PFSK-1 (cell line): ENCODE data around the gene IPCEF1.

ENCODE experiments used
- FOXP2 ChIP-seq: optimal IDR thresholded peaks from 2 replicates; pipeline ENCODE3; 2011; ENCODE audit warnings: borderline replicate concordance, control low read depth, inconsistent platforms; ENCODE audit not compliant: insufficient read depth; ENCODE audit errors: extremely low read length, extremely low read depth
- POLR2AphosphoS5 ChIP-seq: IDR thresholded peaks from 2 replicates; pipeline ENCODE4 v1.6.1; 2012; ENCODE audit warnings: low read depth, mild to moderate bottlenecking, control low read depth, low read length, moderate library complexity
- REST ChIP-seq, 2 experiments: IDR thresholded peaks; 2 replicates each; pipeline versions ENCODE4 v1.6.1 to v1.8.0; 2011 to 2012; ENCODE audit warnings: low read depth in 2 of 2, low read length in 2 of 2, control low read depth in 1 of 2, inconsistent platforms in 1 of 2, mild to moderate bottlenecking in 1 of 2, moderate library complexity in 1 of 2; ENCODE audit not compliant: insufficient read depth in 1 of 2
- SIN3A ChIP-seq: IDR thresholded peaks from 2 replicates; pipeline ENCODE4 v1.6.1; 2012; ENCODE audit warnings: mild to moderate bottlenecking, low read length, moderate library complexity, borderline replicate concordance; ENCODE audit not compliant: insufficient read depth

DNA sequence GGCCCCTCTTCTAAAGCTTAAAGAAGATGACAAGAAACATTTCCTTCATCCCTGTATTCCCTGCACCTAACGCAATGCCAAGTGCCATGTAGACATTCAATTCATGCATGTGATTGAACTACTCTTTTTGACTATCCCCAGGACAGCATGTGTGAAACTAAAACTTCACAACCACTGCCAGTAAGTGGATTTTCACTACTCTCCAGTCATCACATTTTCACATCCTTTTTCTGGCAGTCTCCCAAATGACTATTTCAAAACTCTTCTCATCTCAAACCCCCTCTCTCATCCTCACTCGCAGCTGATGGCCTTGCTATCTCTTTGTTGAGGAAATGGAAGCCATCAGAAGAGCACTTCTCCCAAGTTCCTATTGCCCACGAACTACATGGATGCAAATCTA, 194.9 kb downstream of the IPCEF1 start:
- TF ChIP-seq REST (IDR thresholded peaks at IDR 0.05; ENCODE audit: insufficient read depth in 1 of 2, low read depth in 2 of 2, low read length in 2 of 2) (no peak), SIN3A (no peak), POLR2AphosphoS5 (no peak), FOXP2 (no peak)
